ENCODE data around the gene NABP2.
A peak's percentile ranks its signal among the peaks of the same experiment; 100 is the strongest.

The NABP2 gene

DNA sequence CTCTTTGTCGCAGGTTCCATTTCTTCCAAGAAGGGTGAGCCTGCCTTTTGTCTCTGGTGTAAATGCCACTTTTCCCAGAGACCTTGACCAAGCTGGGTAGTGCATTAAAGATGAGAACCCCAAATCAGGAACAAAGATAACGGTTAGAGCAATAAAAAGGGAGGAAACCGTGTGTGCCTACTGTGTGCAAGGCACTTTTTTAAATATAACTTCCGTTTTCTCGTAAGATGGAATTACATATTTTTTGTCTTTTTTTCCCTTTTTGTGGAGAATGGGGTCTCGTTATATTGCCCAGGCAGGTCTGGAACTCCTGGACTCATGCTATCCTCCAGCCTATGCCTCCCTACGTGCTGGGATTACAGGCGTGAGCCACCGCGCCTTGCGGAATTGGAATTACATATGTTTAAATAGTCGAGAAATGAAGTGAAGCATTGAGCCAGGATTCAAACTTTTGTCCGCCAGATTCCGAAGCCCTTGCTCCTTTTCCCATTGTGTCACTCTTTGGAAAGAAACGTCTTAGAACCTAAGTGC lies 506 bp upstream of the NABP2 start:
- H3K27ac ChIP-seq, result peak overlapping the region; percentile 26

DNA sequence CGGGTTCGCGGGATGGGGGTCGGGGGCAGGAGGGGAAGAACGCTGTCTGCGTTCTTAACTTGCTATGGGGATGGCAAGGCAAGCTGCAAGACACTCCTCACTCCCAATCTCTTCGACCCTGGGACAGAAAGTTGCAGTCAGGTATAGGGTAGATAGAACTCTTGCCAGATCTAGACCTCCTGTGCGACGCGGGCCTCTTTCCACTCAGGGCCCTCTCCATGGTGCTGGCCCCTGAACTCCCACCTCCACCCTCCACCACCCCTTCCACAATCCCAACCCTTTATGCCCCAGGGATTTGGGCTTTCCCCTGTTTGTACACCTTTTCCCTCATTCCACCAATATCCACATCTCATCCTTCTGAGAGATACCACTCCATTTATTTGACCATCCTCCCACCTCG lies 812 bp downstream of the NABP2 start:
- peak overlapping the region; percentile 77 for H3K4me3 ChIP-seq (ENCODE audit: low read depth, low read length)
- TF ChIP-seq, protein P1, sequence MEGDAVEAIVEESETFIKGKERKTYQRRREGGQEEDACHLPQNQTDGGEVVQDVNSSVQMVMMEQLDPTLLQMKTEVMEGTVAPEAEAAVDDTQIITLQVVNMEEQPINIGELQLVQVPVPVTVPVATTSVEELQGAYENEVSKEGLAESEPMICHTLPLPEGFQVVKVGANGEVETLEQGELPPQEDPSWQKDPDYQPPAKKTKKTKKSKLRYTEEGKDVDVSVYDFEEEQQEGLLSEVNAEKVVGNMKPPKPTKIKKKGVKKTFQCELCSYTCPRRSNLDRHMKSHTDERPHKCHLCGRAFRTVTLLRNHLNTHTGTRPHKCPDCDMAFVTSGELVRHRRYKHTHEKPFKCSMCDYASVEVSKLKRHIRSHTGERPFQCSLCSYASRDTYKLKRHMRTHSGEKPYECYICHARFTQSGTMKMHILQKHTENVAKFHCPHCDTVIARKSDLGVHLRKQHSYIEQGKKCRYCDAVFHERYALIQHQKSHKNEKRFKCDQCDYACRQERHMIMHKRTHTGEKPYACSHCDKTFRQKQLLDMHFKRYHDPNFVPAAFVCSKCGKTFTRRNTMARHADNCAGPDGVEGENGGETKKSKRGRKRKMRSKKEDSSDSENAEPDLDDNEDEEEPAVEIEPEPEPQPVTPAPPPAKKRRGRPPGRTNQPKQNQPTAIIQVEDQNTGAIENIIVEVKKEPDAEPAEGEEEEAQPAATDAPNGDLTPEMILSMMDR (IDR thresholded peaks at IDR 0.05; ENCODE audit: low read depth, low read length, missing control alignments), result no peak
- no peaks in the 10 kb centered on the region for H3K27me3 ChIP-seq (replicated peaks)
- in situ Hi-C loops (cut with HindIII; ENCODE audit: low pct_ligation_motif_present, low sequenced_read_pairs), result no loop called here
- no peak for DNase-seq
- no peaks in the 10 kb centered on the region for H3K36me3 ChIP-seq (replicated peaks)
- H3K27ac ChIP-seq, result no peak overlapping the region

More for the DNA sequence above, 506 bp upstream of the NABP2 start:
- Histone ChIP-seq H3K27me3 (replicated peaks) (no peaks in the 10 kb centered on the region), H3K4me3 (ENCODE audit: low read depth, low read length) (peak overlapping the region; percentile 29), H3K36me3 (replicated peaks) (no peaks in the 10 kb centered on the region)
- DNase-seq, result no peak
- TF ChIP-seq, protein P1 (IDR thresholded peaks at IDR 0.05; ENCODE audit: low read depth, low read length, missing control alignments), result no peak
- in situ Hi-C loops (cut with HindIII; ENCODE audit: low pct_ligation_motif_present, low sequenced_read_pairs), result no loop called here

DNA sequence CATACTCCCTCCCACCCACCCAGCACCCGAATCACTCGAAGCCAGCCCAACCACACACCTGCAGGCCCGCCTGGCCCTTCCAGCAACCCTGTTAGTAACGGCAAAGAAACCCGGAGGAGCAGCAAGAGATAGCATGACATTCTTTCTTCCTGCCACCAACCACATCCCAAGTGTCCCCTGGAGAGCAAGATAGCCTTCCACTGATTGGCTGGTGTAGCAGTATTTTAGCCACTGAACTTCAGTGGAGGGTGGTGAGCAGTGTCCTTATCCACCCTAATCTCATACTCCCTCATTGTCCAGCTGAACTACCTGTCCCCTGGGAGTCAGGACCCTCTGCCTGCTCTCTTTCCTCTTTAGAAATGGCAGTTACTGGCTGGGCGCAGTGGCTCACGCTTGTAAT lies 4.9 kb downstream of the NABP2 start:
- in situ Hi-C loops (cut with HindIII; ENCODE audit: low pct_ligation_motif_present, low sequenced_read_pairs), result no loop called here
- H3K36me3 ChIP-seq (replicated peaks), result no peaks in the 10 kb centered on the region
- H3K4me3 ChIP-seq (ENCODE audit: low read depth, low read length), result no peak overlapping the region
- no peak for DNase-seq
- no peaks in the 10 kb centered on the region for H3K27me3 ChIP-seq (replicated peaks)
- no peak overlapping the region for H3K27ac ChIP-seq
- TF ChIP-seq, protein P1 (IDR thresholded peaks at IDR 0.05; ENCODE audit: low read depth, low read length, missing control alignments), result no peak

DNA sequence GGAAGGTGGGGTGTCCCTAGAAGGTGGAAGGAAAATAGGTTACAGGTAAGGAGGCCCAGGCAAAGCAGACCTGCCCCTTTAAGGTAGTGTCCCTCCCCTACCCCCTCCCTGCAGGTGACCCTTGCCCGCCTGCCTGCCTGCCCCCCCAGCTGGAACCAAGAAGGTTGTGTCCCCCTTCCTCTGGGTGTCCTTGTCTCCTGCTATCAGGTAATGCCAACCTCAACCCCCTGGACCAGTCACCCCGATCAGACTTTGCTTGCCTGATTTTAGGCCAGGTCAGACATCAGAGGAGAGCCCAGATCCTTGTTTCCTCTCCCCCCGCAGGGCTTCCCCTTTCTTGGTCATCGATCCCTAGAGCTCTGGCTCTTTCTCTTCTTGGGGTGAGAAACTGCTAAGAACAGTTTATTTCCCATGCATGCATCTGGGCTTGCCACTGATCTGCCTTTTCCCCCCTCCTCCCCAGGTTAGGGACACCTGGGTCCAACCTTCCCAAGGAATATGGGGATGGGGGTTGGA lies 5.8 kb downstream of the NABP2 start, which contains the start of gene SLC39A5:
Gene SLC39A5, plus strand, starts transcription at position 136 of the 516 bp plus-strand sequence. CDS start 1,224 bp downstream, outside the sequence.
- Histone ChIP-seq H3K36me3 (replicated peaks) (no peaks in the 10 kb centered on the region), H3K27me3 (replicated peaks) (no peaks in the 10 kb centered on the region), H3K4me3 (ENCODE audit: low read depth, low read length) (no peak within 1 kb of the TSS), H3K27ac (no peak within 1 kb of the TSS)
- in situ Hi-C loops (cut with HindIII; ENCODE audit: low pct_ligation_motif_present, low sequenced_read_pairs), result no loop called here
- DNase-seq, result no peak
- TF ChIP-seq, protein P1 (IDR thresholded peaks at IDR 0.05; ENCODE audit: low read depth, low read length, missing control alignments), result no peak

DNA sequence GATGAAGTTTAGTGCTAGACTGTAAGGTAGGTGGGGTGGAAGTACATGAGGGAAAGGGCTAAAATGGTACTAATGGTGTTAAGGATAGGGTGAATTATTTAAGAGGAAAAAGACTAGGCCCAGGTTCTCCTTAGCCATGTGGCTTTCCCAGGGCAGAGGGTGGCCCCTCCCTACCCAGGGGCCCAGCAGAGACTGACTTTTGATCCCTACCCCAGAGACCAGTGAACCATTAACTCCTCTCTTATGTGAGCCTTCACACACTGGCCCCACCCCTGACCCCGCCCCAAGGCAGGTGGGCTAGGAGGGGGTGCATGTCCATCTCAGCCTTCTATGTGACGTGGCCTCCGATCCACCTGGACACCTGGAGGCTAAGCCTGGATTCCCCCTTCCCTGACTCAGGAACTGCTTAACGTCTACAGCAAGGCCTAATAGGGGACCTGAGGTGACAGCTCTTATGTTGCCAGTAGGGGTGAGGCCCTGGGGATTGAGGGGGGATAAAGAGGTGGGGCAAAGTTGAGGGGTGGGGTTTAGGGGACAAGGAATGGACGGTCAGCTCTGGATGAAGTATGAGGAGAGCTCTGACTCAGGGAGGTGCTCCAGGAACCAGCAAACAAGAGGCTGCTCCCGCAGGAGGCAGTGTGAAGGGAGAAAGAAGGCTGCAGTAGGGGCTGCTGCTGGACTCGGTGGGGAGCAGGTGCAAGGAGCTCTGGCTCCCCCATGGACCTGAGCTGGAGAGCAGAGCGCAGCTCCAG lies 6.5 kb downstream of the NABP2 start:
- Histone ChIP-seq H3K36me3 (replicated peaks) (no peaks in the 10 kb centered on the region), H3K27ac (no peak overlapping the region), H3K27me3 (replicated peaks) (no peaks in the 10 kb centered on the region), H3K4me3 (ENCODE audit: low read depth, low read length) (no peak overlapping the region)
- in situ Hi-C loops (cut with HindIII; ENCODE audit: low pct_ligation_motif_present, low sequenced_read_pairs), result no loop called here
- DNase-seq, result no peak
- TF ChIP-seq, protein P1 (IDR thresholded peaks at IDR 0.05; ENCODE audit: low read depth, low read length, missing control alignments), result no peak
